H1 (cell line): ENCODE measurements around the gene CXCL6. TPM values are rescaled to one million over a fixed set of nuclear protein-coding genes. Genes with fewer than 3 reads are reported as not detected.
A peak's percentile ranks its signal among the peaks of the same experiment; 100 is the strongest.

ENCODE experiments used
- CTCF ChIA-PET: fragments of 300-600 bp; sonication (Branson Sonifier 250); formaldehyde crosslinking; loops from one replicate; lab custom pipeline; 2021; ENCODE audit not compliant: partially characterized antibody; lab: Charles Lee
- POLR2A ChIA-PET: fragments of 300-600 bp; sonication (Branson Sonifier 250); formaldehyde crosslinking; loops from one replicate; lab custom pipeline; 2021; ENCODE audit warnings: inconsistent platforms; ENCODE audit not compliant: partially characterized antibody; lab: Charles Lee
- DNase-seq, 2 experiments: peaks; one replicate each; pipeline versions ENCODE4 v3.0.0 to v3.0.0-alpha.2; 2010 to 2022; ENCODE audit warnings: low spot score in 2 of 2, low read depth in 1 of 2, mixed read lengths in 1 of 2
- FAIRE-seq: peaks from 2 replicates; lab custom pipeline; 2011; peaks lifted over from hg19 to GRCh38; lab: Jason Lieb, UNC
- H2AFZ ChIP-seq: 2 replicates; pipeline ENCODE4 v1.8.1; 2012; ENCODE audit warnings: low read length, inconsistent platforms
- H2AK5ac ChIP-seq: 2 replicates; pipeline ENCODE4 v1.6.1; 2013; ENCODE audit warnings: low read depth, low read length
- H2BK120ac ChIP-seq: replicated peaks from 2 replicates; pipeline ENCODE3; 2013; ENCODE audit warnings: low read depth, low read length, inconsistent platforms
- H2BK12ac ChIP-seq: 2 replicates; pipeline ENCODE4 v1.6.1; 2013; ENCODE audit warnings: low read depth, low read length
- H2BK15ac ChIP-seq: 2 replicates; pipeline ENCODE4 v1.6.1; 2013; ENCODE audit warnings: low read length
- H2BK20ac ChIP-seq: 2 replicates; pipeline ENCODE4 v1.6.1; 2013; ENCODE audit warnings: low read length
- H2BK5ac ChIP-seq: 2 replicates; pipeline ENCODE4 v1.6.1; 2013; ENCODE audit warnings: low read depth, low read length
- H3K14ac ChIP-seq: 2 replicates; pipeline ENCODE4 v1.6.1; 2013; ENCODE audit warnings: inconsistent platforms; ENCODE audit not compliant: insufficient read length
- H3K18ac ChIP-seq: 2 replicates; pipeline ENCODE4 v1.6.1; 2013; ENCODE audit warnings: low read length; ENCODE audit errors: extremely low read depth
- H3K23ac ChIP-seq: 2 replicates; pipeline ENCODE4 v1.6.1; 2013; ENCODE audit warnings: inconsistent platforms; ENCODE audit not compliant: insufficient read length
- H3K23me2 ChIP-seq: 2 replicates; pipeline ENCODE4 v1.6.1; 2013; ENCODE audit warnings: low read depth, low read length
- H3K27ac ChIP-seq: 2 replicates; pipeline ENCODE4 v1.6.1; 2011; ENCODE audit warnings: low read depth, low read length, inconsistent platforms
- H3K27me3 ChIP-seq, 4 experiments: replicated peaks in 1 of 4; 1 replicate in 1 of 4; 2 replicates in 3 of 4; pipeline versions ENCODE4 v1.6.1 to v1.8.1; 2011 to 2013; ENCODE audit warnings: low read length in 3 of 4, mild to moderate bottlenecking in 3 of 4, inconsistent platforms in 2 of 4, mixed read lengths in 2 of 4, moderate library complexity in 1 of 4; ENCODE audit not compliant: control insufficient read depth in 3 of 4, insufficient read depth in 3 of 4; ENCODE audit errors: extremely low read depth in 1 of 4
- H3K36me3 ChIP-seq, 4 experiments: 2 replicates each; pipeline versions ENCODE4 v1.6.1 to v1.8.1; 2011 to 2013; ENCODE audit warnings: mild to moderate bottlenecking in 4 of 4, low read length in 3 of 4, moderate library complexity in 2 of 4, control low read depth in 1 of 4, inconsistent platforms in 1 of 4; ENCODE audit not compliant: insufficient read depth in 4 of 4, control insufficient read depth in 2 of 4
- H3K4ac ChIP-seq: replicated peaks from 2 replicates; pipeline ENCODE3; 2013; ENCODE audit warnings: low read length, low read depth, mixed read lengths, inconsistent platforms; ENCODE audit not compliant: insufficient read length
- H3K4me1 ChIP-seq, 4 experiments: replicated peaks in 1 of 4; 1 replicate in 1 of 4; 2 replicates in 3 of 4; pipeline versions ENCODE4 v1.6.1 to v1.8.1; 2011 to 2013; ENCODE audit warnings: low read length in 3 of 4, inconsistent platforms in 2 of 4, mixed read lengths in 1 of 4; ENCODE audit not compliant: insufficient read depth in 4 of 4, control insufficient read depth in 3 of 4
- H3K4me2 ChIP-seq, 2 experiments: 2 replicates each; pipeline versions ENCODE4 v1.6.1 to v1.8.1; 2011 to 2013; ENCODE audit warnings: low read depth in 2 of 2, low read length in 2 of 2, control low read depth in 1 of 2, inconsistent platforms in 1 of 2, mild to moderate bottlenecking in 1 of 2; ENCODE audit not compliant: insufficient read depth in 1 of 2
- H3K4me3 ChIP-seq, 4 experiments: fragments of 200-600, 300-600 bp in 1 of 4; sonication (generic), shearing (Covaris generic), sonication (Bioruptor Twin) in 1 of 4; 2 replicates each; pipeline versions ENCODE4 v1.5.1 to v1.8.1; 2011 to 2016; ENCODE audit warnings: low read length in 4 of 4, low read depth in 3 of 4, control low read depth in 2 of 4, inconsistent platforms in 2 of 4, mild to moderate bottlenecking in 2 of 4, mixed read lengths in 1 of 4, moderate library complexity in 1 of 4; ENCODE audit not compliant: insufficient read depth in 2 of 4; ENCODE audit errors: extremely low read depth in 1 of 4
- H3K56ac ChIP-seq: replicated peaks from 2 replicates; pipeline ENCODE3; 2013; ENCODE audit warnings: low read depth, mild to moderate bottlenecking, mixed read lengths, low read length, inconsistent platforms; ENCODE audit not compliant: insufficient read length
- H3K79me1 ChIP-seq: 2 replicates; pipeline ENCODE4 v1.6.1; 2013; ENCODE audit warnings: low read depth, low read length, control low read depth
- H3K79me2 ChIP-seq, 2 experiments: 2 replicates each; pipeline versions ENCODE4 v1.6.1 to v1.8.1; 2012 to 2013; ENCODE audit warnings: low read length in 2 of 2, mild to moderate bottlenecking in 2 of 2, inconsistent platforms in 1 of 2; ENCODE audit not compliant: insufficient read depth in 2 of 2, control insufficient read depth in 1 of 2
- H3K9ac ChIP-seq, 4 experiments: replicated peaks in 1 of 4; 1 replicate in 1 of 4; 2 replicates in 3 of 4; pipeline versions ENCODE4 v1.6.1 to v1.8.1; 2011 to 2013; ENCODE audit warnings: low read depth in 3 of 4, low read length in 3 of 4, control low read depth in 2 of 4, mild to moderate bottlenecking in 2 of 4, moderate library complexity in 2 of 4, inconsistent platforms in 1 of 4; ENCODE audit errors: extremely low read depth in 1 of 4
- H3K9me3 ChIP-seq, 2 experiments: 2 replicates each; pipeline versions ENCODE4 v1.6.1 to v1.8.1; 2012 to 2013; ENCODE audit warnings: mild to moderate bottlenecking in 2 of 2, moderate library complexity in 2 of 2, control low read depth in 1 of 2, inconsistent platforms in 1 of 2, low read depth in 1 of 2, low read length in 1 of 2, mixed read lengths in 1 of 2; ENCODE audit not compliant: insufficient read depth in 2 of 2
- H4K20me1 ChIP-seq, 2 experiments: replicated peaks in 1 of 2; 2 replicates each; pipeline versions ENCODE3 to v1.8.1; 2011 to 2013; ENCODE audit warnings: inconsistent platforms in 2 of 2, low read length in 2 of 2, mild to moderate bottlenecking in 1 of 2; ENCODE audit not compliant: insufficient read depth in 2 of 2, control insufficient read depth in 1 of 2
- H4K5ac ChIP-seq: 2 replicates; pipeline ENCODE4 v1.6.1; 2013; ENCODE audit warnings: low read length, low read depth, mixed read lengths, inconsistent platforms; ENCODE audit not compliant: insufficient read length
- H4K8ac ChIP-seq: 2 replicates; pipeline ENCODE4 v1.8.0; 2013; ENCODE audit warnings: mild to moderate bottlenecking, moderate library complexity, low read length, inconsistent platforms; ENCODE audit not compliant: insufficient read depth; ENCODE audit errors: extremely low read depth
- H4K91ac ChIP-seq: replicated peaks from 2 replicates; pipeline ENCODE3; 2013; ENCODE audit warnings: low read length, mixed read lengths, inconsistent platforms; ENCODE audit not compliant: insufficient read length
- BRCA1 ChIP-seq: IDR thresholded peaks from 2 replicates; pipeline ENCODE4 v1.6.1; 2012; ENCODE audit warnings: low read depth, low read length, improper control_type of control experiment
- CREB1 ChIP-seq: IDR thresholded peaks from 2 replicates; pipeline ENCODE4 v1.6.1; 2012; ENCODE audit warnings: inconsistent platforms
- CTCF ChIP-seq, 3 experiments: IDR thresholded peaks; 1 replicate in 2 of 3; 2 replicates in 1 of 3; pipeline versions ENCODE4 v1.5.1 to v1.6.1; 2011; ENCODE audit warnings: low read length in 3 of 3, mild to moderate bottlenecking in 3 of 3, inconsistent platforms in 2 of 3, low read depth in 1 of 3, moderate library complexity in 1 of 3; ENCODE audit not compliant: insufficient read depth in 1 of 3; ENCODE audit errors: control extremely low read depth in 1 of 3
- GABPA ChIP-seq: IDR thresholded peaks from 2 replicates; pipeline ENCODE4 v1.6.1; 2011; ENCODE audit warnings: mild to moderate bottlenecking, low read length, moderate library complexity, borderline replicate concordance; ENCODE audit not compliant: insufficient read depth
- MAX ChIP-seq: IDR thresholded peaks from 2 replicates; pipeline ENCODE4 v1.6.1; 2012; ENCODE audit warnings: inconsistent platforms
- RAD21 ChIP-seq, 2 experiments: IDR thresholded peaks in 1 of 2; conservative IDR thresholded peaks in 1 of 2; 2 replicates each; pipeline ENCODE4 v1.6.1; 2011; ENCODE audit warnings: low read depth in 2 of 2, low read length in 2 of 2, improper control_type of control experiment in 1 of 2, inconsistent platforms in 1 of 2, mild to moderate bottlenecking in 1 of 2, moderate library complexity in 1 of 2
- SIRT6 ChIP-seq: IDR thresholded peaks from one replicate; pipeline ENCODE4 v1.7.1; 2012; ENCODE audit warnings: low read length, inconsistent platforms
- SRF ChIP-seq: IDR thresholded peaks from 2 replicates; pipeline ENCODE4 v1.6.1; 2011; ENCODE audit warnings: mild to moderate bottlenecking, low read depth, low read length, moderate library complexity
- WGBS, 2 experiments: shearing (Covaris generic) in 1 of 2; methylation state at CpG; one replicate each; pipeline versions ENCODE4 v1.1.6 to v1.1.7; 2013 to 2015; ENCODE audit warnings: low lambda C conversion rate in 2 of 2, mixed read lengths in 2 of 2, inconsistent platforms in 1 of 2, low coverage in 1 of 2, missing lambda C conversion rate in 1 of 2; ENCODE audit not compliant: insufficient replicate concordance in 2 of 2, insufficient coverage in 1 of 2, insufficient read length in 1 of 2; ENCODE audit errors: extremely low coverage in 1 of 2, missing lambda C conversion rate in 1 of 2; 5-methylcytosine and 5-hydroxymethylcytosine counted together
- polyA plus RNA-seq, 7 experiments: library from polyadenylated mRNA; depleted of rRNA in 3 of 7; stranded (reverse) in 5 of 7; unstranded in 2 of 7; fragments of >200 nt in 5 of 7; fragments of 200-250 nt in 2 of 7; gene quantifications; 1 replicate in 5 of 7; 2 replicates in 1 of 7; 4 replicates in 1 of 7; pipeline versions ENCODE4 v1.2.1 to v1.2.3, GENCODE V29; 2011 to 2013; ENCODE audit warnings: missing spikeins in 2 of 7, mixed read lengths in 2 of 7
- total RNA-seq: library from RNA; stranded (reverse); fragmentation: NEBNext Ultra II Directional; extraction: Animal tissue kit (Norgen Biotek cat#: 25700); gene quantifications from 2 replicates; pipeline ENCODE4 v1.2.1, GENCODE V29; 2021

The CXCL6 gene
- total and polyA plus RNA-seq, 2 of the 8 experiments (the other 6 are each of a cell fraction or from before 2014, with no cell fraction given) = 6.3 to 8.0 TPM

- H3K14ac ChIP-seq = no peak within 1 kb of the TSS
- no peaks in the 10 kb centered on the region for H3K9me3 ChIP-seq
- no peaks in the 10 kb centered on the region for H4K20me1 ChIP-seq
- H3K79me1 ChIP-seq = no peaks in the 10 kb centered on the region
- peak within 1 kb of the TSS in 1 of 4 experiments; percentile 18; a peak in 1 of 8 replicates for H3K4me3 ChIP-seq
- H2BK15ac ChIP-seq = no peak within 1 kb of the TSS; the same call in 1 of the 2 replicates
- no peaks in the 10 kb centered on the region for H3K79me2 ChIP-seq
- POLR2A ChIA-PET = no interaction called here
- H2BK5ac ChIP-seq = no peak within 1 kb of the TSS
- no peak within 1 kb of the TSS for H4K5ac ChIP-seq
- peak within 1 kb of the TSS; percentile 32 to 33; a peak in 2 of 4 replicates for H3K4me2 ChIP-seq
- 0 out of 2 replicates have a peak within 1 kb of the TSS, but pooled peaks have one; percentile 5 for H4K8ac ChIP-seq
- no peaks in the 10 kb centered on the region for H3K36me3 ChIP-seq
- peak within 1 kb of the TSS; percentile 32 for H4K91ac ChIP-seq
- no peak within 1 kb of the TSS for H3K23ac ChIP-seq
- H2BK120ac ChIP-seq = no peak within 1 kb of the TSS
- FAIRE-seq = no peak
- H2BK12ac ChIP-seq = no peak within 1 kb of the TSS
- no peak within 1 kb of the TSS for H3K18ac ChIP-seq
- CTCF ChIA-PET = interaction anchor here (0.6 to 5.0 kb wide), 12 partner anchors 10 to 206 kb away, joined by 3 to 40 read pairs (median 4); partner anchors contain the start of genes CXCL1 and CXCL6
- 0 out of 7 replicates have a peak, but pooled peaks cover 0 to 3% (median 0%) of the 10 kb centered on the region in 4 experiments for H3K4me1 ChIP-seq
- no peak within 1 kb of the TSS for H2BK20ac ChIP-seq
- no peaks in the 10 kb centered on the region; the same call in 1 of the 2 replicates for H3K23me2 ChIP-seq
- H3K27me3 ChIP-seq = no peaks in the 10 kb centered on the region
- H3K56ac ChIP-seq = no peak within 1 kb of the TSS
- TF ChIP-seq CTCF (IDR thresholded peaks at IDR 0.05; ENCODE audit: control extremely low read depth in 1 of 3, insufficient read depth in 1 of 3, low read depth in 1 of 3, low read length in 3 of 3) (peak in 2 of 3 experiments; percentile 6 to 28; a peak in 2 of 4 replicates), BRCA1 (no peak), SRF (no peak), RAD21 (IDR thresholded peaks at IDR 0.05 in 1 of 2, conservative IDR thresholded peaks at IDR 0.05 in 1 of 2; ENCODE audit: low read depth in 2 of 2, low read length in 2 of 2) (peak in 1 of 2 experiments; percentile 8; a peak in 2 of 4 replicates), MAX (0 out of 2 replicates have a peak, but pooled peaks have one; percentile 20), CREB1 (no peak), SIRT6 (no peak), GABPA (no peak)
- DNase-seq = peak in 1 of 2 experiments; percentile 55
- no peak within 1 kb of the TSS for H2AK5ac ChIP-seq
- no peak within 1 kb of the TSS for H3K27ac ChIP-seq
- WGBS, 2 experiments = 68% methylated on average over 15 of the region's 22 CpGs; no CpG with 5 or more reads in 1 of the 2 experiments
- H3K4ac ChIP-seq = no peak within 1 kb of the TSS
- H3K9ac ChIP-seq = no peak within 1 kb of the TSS
- peak within 1 kb of the TSS; percentile 77; the same call in 1 of the 2 replicates for H2AFZ ChIP-seq
Observed at GRCh38 chr4:73853246-73853704, 16.8 kb downstream of the CXCL6 start, which contains the start of gene PF4V1. TSS of gene PF4V1 (plus strand) at chr4:73853296. CDS start at chr4:73853363, 67 bp downstream.
